GM23338 (cell line): ENCODE measurements around the gene HDAC8. TPM values are rescaled to one million over a fixed set of nuclear protein-coding genes. Genes with fewer than 3 reads are reported as not detected.

ENCODE experiments used
- ATAC-seq: fragments of 200-7000 bp; cut with Tn5 transposase; 3 replicates; pipeline ENCODE4 v1.9.1; 2020
- DNase-seq: peaks from one replicate; pipeline ENCODE4 v3.0.0-alpha.2; 2015; ENCODE audit warnings: low spot score
- H2AFZ ChIP-seq: fragments of 200-600 bp; sonication (generic); 2 replicates; pipeline ENCODE4 v1.8.0; 2016; ENCODE audit warnings: antibody characterized with exemption, mild to moderate bottlenecking, moderate library complexity
- H3F3A ChIP-seq: fragments of 200-600 bp; sonication (generic); replicated peaks from 2 replicates; pipeline ENCODE4 v1.8.0; 2017; ENCODE audit warnings: antibody characterized with exemption, mixed run types, low read depth
- H3K27ac ChIP-seq: fragments of 200-600 bp; sonication (generic); 2 replicates; pipeline ENCODE4 v1.6.1; 2016; ENCODE audit warnings: low read depth
- H3K27me3 ChIP-seq: fragments of 200-600 bp; sonication (generic); 2 replicates; pipeline ENCODE4 v1.8.0; 2016; ENCODE audit warnings: mild to moderate bottlenecking, mixed run types, moderate library complexity; ENCODE audit not compliant: insufficient read depth
- H3K36me3 ChIP-seq: fragments of 200-600 bp; sonication (generic); 2 replicates; pipeline ENCODE4 v1.8.0; 2016; ENCODE audit warnings: mild to moderate bottlenecking; ENCODE audit not compliant: insufficient read depth
- H3K4me1 ChIP-seq: fragments of 200-600 bp; sonication (generic); 2 replicates; pipeline ENCODE4 v1.8.0; 2016; ENCODE audit warnings: mild to moderate bottlenecking, moderate library complexity; ENCODE audit not compliant: insufficient read depth
- H3K4me2 ChIP-seq: fragments of 200-600 bp; sonication (generic); 2 replicates; pipeline ENCODE4 v1.7.1; 2017; ENCODE audit warnings: mixed run types
- H3K4me3 ChIP-seq: fragments of 200-600 bp; sonication (generic); 2 replicates; pipeline ENCODE4 v1.6.1; 2016; ENCODE audit warnings: mixed run types
- H3K79me2 ChIP-seq: fragments of 200-600 bp; sonication (generic); replicated peaks from 2 replicates; pipeline ENCODE4 v1.8.0; 2017; ENCODE audit warnings: mild to moderate bottlenecking; ENCODE audit not compliant: insufficient read depth
- H3K9me2 ChIP-seq: fragments of 200-600 bp; sonication (generic); 2 replicates; pipeline ENCODE4 v1.8.0; 2017; ENCODE audit not compliant: insufficient read depth
- H4K20me1 ChIP-seq: fragments of 200-600 bp; sonication (generic); replicated peaks from 2 replicates; pipeline ENCODE4 v1.8.0; 2017; ENCODE audit warnings: mild to moderate bottlenecking; ENCODE audit not compliant: insufficient read depth
- H3K27ac Mint-ChIP-seq: 2 replicates; pipeline ENCODE4 v1.8.0; 2020; ENCODE audit warnings: inconsistent platforms, mild to moderate bottlenecking, moderate library complexity, mixed read lengths
- H3K27me3 Mint-ChIP-seq: 3 replicates; pipeline ENCODE4 v1.8.0; 2022; ENCODE audit warnings: low read depth, mild to moderate bottlenecking, moderate library complexity, mixed read lengths, inconsistent platforms; ENCODE audit not compliant: insufficient read depth, poor library complexity
- H3K36me3 Mint-ChIP-seq: 3 replicates; pipeline ENCODE4 v1.8.0; 2021; ENCODE audit warnings: low read depth, mild to moderate bottlenecking, inconsistent platforms, moderate library complexity, mixed read lengths
- H3K4me1 Mint-ChIP-seq: 3 replicates; pipeline ENCODE4 v1.8.0; 2020; ENCODE audit warnings: mild to moderate bottlenecking, inconsistent platforms, mixed read lengths
- H3K4me3 Mint-ChIP-seq: 3 replicates; pipeline ENCODE4 v1.8.0; 2021; ENCODE audit warnings: moderate library complexity, mild to moderate bottlenecking, inconsistent platforms, mixed read lengths
- H3K9me3 Mint-ChIP-seq: 3 replicates; pipeline ENCODE4 v1.8.0; 2020; ENCODE audit warnings: moderate library complexity, mild to moderate bottlenecking, inconsistent platforms, mixed read lengths
- CREB1 ChIP-seq: fragments of 250-450 bp; sonication (Bioruptor Pico); IDR thresholded peaks from 2 replicates; pipeline ENCODE4 v1.5.0; 2020; ENCODE audit warnings: low read depth, mild to moderate bottlenecking, moderate library complexity
- CTCF ChIP-seq, 2 experiments: fragments of 200-600 bp in 1 of 2; sonication (generic) in 1 of 2; conservative IDR thresholded peaks; 2 replicates each; pipeline versions ENCODE4 v1.5.1 to v1.6.1; 2016 to 2017; ENCODE audit warnings: antibody characterized with exemption in 2 of 2, low read depth in 2 of 2, mild to moderate bottlenecking in 2 of 2, moderate library complexity in 1 of 2
- EZH2 ChIP-seq: fragments of 200-600 bp; sonication (generic); IDR thresholded peaks from one replicate; pipeline ENCODE4 v1.8.0; 2017; ENCODE audit warnings: antibody characterized with exemption, mild to moderate bottlenecking, low read depth; ENCODE audit not compliant: unreplicated experiment
- EZH2phosphoT487 ChIP-seq: fragments of 200-600 bp; sonication (generic); IDR thresholded peaks from one replicate; pipeline ENCODE4 v1.8.1; 2018; ENCODE audit warnings: antibody characterized with exemption; ENCODE audit not compliant: unreplicated experiment
- JUNB ChIP-seq: IDR thresholded peaks from one replicate; pipeline ENCODE4 v1.6.1; 2016; ENCODE audit warnings: antibody characterized with exemption; ENCODE audit not compliant: unreplicated experiment
- NANOG ChIP-seq: IDR thresholded peaks from 2 replicates; pipeline ENCODE4 v1.6.1; 2016; ENCODE audit warnings: antibody characterized with exemption, borderline replicate concordance
- POLR2AphosphoS5 ChIP-seq: IDR thresholded peaks from 2 replicates; pipeline ENCODE4 v1.6.1; 2016; ENCODE audit warnings: antibody characterized with exemption, low read depth
- STAT1 ChIP-seq: IDR thresholded peaks from one replicate; pipeline ENCODE4 v1.6.1; 2016; ENCODE audit warnings: antibody characterized with exemption; ENCODE audit not compliant: unreplicated experiment
- ZNF114 ChIP-seq: fragments of 250-450 bp; sonication (Bioruptor Pico); IDR thresholded peaks from 2 replicates; pipeline ENCODE4 v1.5.0; 2020; ENCODE audit warnings: mild to moderate bottlenecking, moderate library complexity
- ZNF331 ChIP-seq: fragments of 250-450 bp; sonication (Bioruptor Pico); IDR thresholded peaks from 2 replicates; pipeline ENCODE4 v1.5.0; 2020; ENCODE audit warnings: low read depth, mild to moderate bottlenecking, moderate library complexity
- polyA plus RNA-seq: library from polyadenylated mRNA; unstranded; fragments of >200 nt; fragmentation: Nextera tagmentation; extraction: Ambion mirVana; gene quantifications from 2 replicates; pipeline ENCODE4 v1.2.1, GENCODE V29; 2016
- total RNA-seq: library from RNA; depleted of rRNA; stranded (reverse); fragments of >200 nt; shearing (Covaris generic); gene quantifications from 2 replicates; pipeline ENCODE4 v1.2.3, GENCODE V29; 2014
- TF ChIP-seq, protein P1 (sequence below): IDR thresholded peaks from 2 replicates; pipeline ENCODE4 v1.6.1; 2016; ENCODE audit warnings: antibody characterized with exemption
- TF ChIP-seq, protein P2 (sequence below): fragments of 250-450 bp; sonication (Bioruptor Pico); IDR thresholded peaks from 2 replicates; pipeline ENCODE4 v1.5.0; 2020; ENCODE audit warnings: mild to moderate bottlenecking, moderate library complexity

Gene HDAC8
- total and polyA plus RNA-seq, 2 experiments from 2014 or later: 21.6 to 28.7 TPM

GRCh38 chrX:72478853-72479252 lies 93.8 kb downstream of the HDAC8 start:
- Histone ChIP-seq H2AFZ (no peak overlapping the region), H3K27ac (no peak overlapping the region), H4K20me1 (no peaks in the 10 kb centered on the region), H3K79me2 (no peaks in the 10 kb centered on the region), H3K4me1 (peaks cover 3% of the 10 kb centered on the region), H3K27me3 (no peaks in the 10 kb centered on the region), H3K36me3 (no peaks in the 10 kb centered on the region), H3F3A (no peaks in the 10 kb centered on the region), H3K4me2 (no peak overlapping the region), H3K9me2 (no peaks in the 10 kb centered on the region), H3K4me3 (no peak overlapping the region)
- no peaks in the 10 kb centered on the region; the same call in 2 of the 3 replicates for H3K9me3 Mint-ChIP-seq
- no peak overlapping the region for H3K4me3 Mint-ChIP-seq
- peaks cover 4% of the 10 kb centered on the region; the same call in 2 of the 3 replicates for H3K36me3 Mint-ChIP-seq
- DNase-seq: no peak
- peaks cover 43% of the 10 kb centered on the region for H3K4me1 Mint-ChIP-seq
- H3K27me3 Mint-ChIP-seq: no peaks in the 10 kb centered on the region
- ATAC-seq: no peak
- H3K27ac Mint-ChIP-seq: peak overlapping the region; percentile 7; the same call in 1 of the 2 replicates
- TF ChIP-seq EZH2phosphoT487 (no peak), CTCF (conservative IDR thresholded peaks at IDR 0.05; ENCODE audit: low read depth in 2 of 2) (no peak), JUNB (no peak), EZH2 (no peak), POLR2AphosphoS5 (no peak), ZNF114 (no peak)
- TF ChIP-seq, protein P1, sequence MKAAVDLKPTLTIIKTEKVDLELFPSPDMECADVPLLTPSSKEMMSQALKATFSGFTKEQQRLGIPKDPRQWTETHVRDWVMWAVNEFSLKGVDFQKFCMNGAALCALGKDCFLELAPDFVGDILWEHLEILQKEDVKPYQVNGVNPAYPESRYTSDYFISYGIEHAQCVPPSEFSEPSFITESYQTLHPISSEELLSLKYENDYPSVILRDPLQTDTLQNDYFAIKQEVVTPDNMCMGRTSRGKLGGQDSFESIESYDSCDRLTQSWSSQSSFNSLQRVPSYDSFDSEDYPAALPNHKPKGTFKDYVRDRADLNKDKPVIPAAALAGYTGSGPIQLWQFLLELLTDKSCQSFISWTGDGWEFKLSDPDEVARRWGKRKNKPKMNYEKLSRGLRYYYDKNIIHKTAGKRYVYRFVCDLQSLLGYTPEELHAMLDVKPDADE: no peak

- Histone ChIP-seq H3K27me3 (no peaks in the 10 kb centered on the region), H3K79me2 (no peaks in the 10 kb centered on the region), H3K4me2 (no peak overlapping the region), H3F3A (no peaks in the 10 kb centered on the region), H3K36me3 (no peaks in the 10 kb centered on the region), H2AFZ (no peak overlapping the region), H3K4me3 (no peak overlapping the region), H3K27ac (no peak overlapping the region), H4K20me1 (no peaks in the 10 kb centered on the region), H3K9me2 (no peaks in the 10 kb centered on the region), H3K4me1 (peaks cover 3% of the 10 kb centered on the region)
- Mint-ChIP-seq H3K27me3 (no peaks in the 10 kb centered on the region), H3K4me1 (peaks cover 43% of the 10 kb centered on the region), H3K27ac (peak overlapping the region; percentile 72; the same call in 1 of the 2 replicates), H3K4me3 (no peak overlapping the region), H3K36me3 (peaks cover 3% of the 10 kb centered on the region; the same call in 2 of the 3 replicates), H3K9me3 (no peaks in the 10 kb centered on the region; the same call in 2 of the 3 replicates)
- no peak for DNase-seq
- ATAC-seq: no peak
- no peak for TF ChIP-seq STAT1
- no peak for TF ChIP-seq EZH2
- no peak for TF ChIP-seq NANOG
- no peak for TF ChIP-seq EZH2phosphoT487
- no peak for TF ChIP-seq CREB1 (CRISPR knock-in tag)
- no peak for TF ChIP-seq ZNF331
- TF ChIP-seq, protein P1: no peak
- no peak for TF ChIP-seq ZNF114
- no peak for TF ChIP-seq POLR2AphosphoS5
- TF ChIP-seq, protein P2, sequence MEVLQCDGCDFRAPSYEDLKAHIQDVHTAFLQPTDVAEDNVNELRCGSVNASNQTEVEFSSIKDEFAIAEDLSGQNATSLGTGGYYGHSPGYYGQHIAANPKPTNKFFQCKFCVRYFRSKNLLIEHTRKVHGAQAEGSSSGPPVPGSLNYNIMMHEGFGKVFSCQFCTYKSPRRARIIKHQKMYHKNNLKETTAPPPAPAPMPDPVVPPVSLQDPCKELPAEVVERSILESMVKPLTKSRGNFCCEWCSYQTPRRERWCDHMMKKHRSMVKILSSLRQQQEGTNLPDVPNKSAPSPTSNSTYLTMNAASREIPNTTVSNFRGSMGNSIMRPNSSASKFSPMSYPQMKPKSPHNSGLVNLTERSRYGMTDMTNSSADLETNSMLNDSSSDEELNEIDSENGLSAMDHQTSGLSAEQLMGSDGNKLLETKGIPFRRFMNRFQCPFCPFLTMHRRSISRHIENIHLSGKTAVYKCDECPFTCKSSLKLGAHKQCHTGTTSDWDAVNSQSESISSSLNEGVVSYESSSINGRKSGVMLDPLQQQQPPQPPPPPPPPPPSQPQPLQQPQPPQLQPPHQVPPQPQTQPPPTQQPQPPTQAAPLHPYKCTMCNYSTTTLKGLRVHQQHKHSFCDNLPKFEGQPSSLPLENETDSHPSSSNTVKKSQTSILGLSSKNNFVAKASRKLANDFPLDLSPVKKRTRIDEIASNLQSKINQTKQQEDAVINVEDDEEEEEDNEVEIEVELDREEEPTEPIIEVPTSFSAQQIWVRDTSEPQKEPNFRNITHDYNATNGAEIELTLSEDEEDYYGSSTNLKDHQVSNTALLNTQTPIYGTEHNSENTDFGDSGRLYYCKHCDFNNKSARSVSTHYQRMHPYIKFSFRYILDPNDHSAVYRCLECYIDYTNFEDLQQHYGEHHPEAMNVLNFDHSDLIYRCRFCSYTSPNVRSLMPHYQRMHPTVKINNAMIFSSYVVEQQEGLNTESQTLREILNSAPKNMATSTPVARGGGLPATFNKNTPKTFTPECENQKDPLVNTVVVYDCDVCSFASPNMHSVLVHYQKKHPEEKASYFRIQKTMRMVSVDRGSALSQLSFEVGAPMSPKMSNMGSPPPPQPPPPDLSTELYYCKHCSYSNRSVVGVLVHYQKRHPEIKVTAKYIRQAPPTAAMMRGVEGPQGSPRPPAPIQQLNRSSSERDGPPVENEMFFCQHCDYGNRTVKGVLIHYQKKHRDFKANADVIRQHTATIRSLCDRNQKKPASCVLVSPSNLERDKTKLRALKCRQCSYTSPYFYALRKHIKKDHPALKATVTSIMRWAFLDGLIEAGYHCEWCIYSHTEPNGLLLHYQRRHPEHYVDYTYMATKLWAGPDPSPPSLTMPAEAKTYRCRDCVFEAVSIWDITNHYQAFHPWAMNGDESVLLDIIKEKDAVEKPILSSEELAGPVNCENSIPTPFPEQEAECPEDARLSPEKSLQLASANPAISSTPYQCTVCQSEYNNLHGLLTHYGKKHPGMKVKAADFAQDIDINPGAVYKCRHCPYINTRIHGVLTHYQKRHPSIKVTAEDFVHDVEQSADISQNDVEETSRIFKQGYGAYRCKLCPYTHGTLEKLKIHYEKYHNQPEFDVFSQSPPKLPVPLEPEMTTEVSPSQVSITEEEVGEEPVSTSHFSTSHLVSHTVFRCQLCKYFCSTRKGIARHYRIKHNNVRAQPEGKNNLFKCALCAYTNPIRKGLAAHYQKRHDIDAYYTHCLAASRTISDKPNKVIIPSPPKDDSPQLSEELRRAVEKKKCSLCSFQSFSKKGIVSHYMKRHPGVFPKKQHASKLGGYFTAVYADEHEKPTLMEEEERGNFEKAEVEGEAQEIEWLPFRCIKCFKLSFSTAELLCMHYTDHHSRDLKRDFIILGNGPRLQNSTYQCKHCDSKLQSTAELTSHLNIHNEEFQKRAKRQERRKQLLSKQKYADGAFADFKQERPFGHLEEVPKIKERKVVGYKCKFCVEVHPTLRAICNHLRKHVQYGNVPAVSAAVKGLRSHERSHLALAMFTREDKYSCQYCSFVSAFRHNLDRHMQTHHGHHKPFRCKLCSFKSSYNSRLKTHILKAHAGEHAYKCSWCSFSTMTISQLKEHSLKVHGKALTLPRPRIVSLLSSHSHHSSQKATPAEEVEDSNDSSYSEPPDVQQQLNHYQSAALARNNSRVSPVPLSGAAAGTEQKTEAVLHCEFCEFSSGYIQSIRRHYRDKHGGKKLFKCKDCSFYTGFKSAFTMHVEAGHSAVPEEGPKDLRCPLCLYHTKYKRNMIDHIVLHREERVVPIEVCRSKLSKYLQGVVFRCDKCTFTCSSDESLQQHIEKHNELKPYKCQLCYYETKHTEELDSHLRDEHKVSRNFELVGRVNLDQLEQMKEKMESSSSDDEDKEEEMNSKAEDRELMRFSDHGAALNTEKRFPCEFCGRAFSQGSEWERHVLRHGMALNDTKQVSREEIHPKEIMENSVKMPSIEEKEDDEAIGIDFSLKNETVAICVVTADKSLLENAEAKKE (CRISPR knock-in tag): no peak
Observed at GRCh38 chrX:72478351-72478750, 94.3 kb downstream of the HDAC8 start.
